GM12864 (cell line): Measurements from ENCODE around the gene DNTTIP2.

Experiments
- DNase-seq: peaks from one replicate; pipeline ENCODE4 v3.0.0-alpha.2; 2011; ENCODE audit warnings: low read depth
- H3K4me3 ChIP-seq: 2 replicates; pipeline ENCODE4 v1.5.1; 2011; ENCODE audit warnings: mild to moderate bottlenecking, low read depth, low read length, control low read depth
- CTCF ChIP-seq: IDR thresholded peaks from 2 replicates; pipeline ENCODE4 v1.5.1; 2011; ENCODE audit warnings: low read depth, mild to moderate bottlenecking, moderate library complexity, low read length, control low read depth, inconsistent platforms; ENCODE audit errors: missing control alignments

The DNTTIP2 gene

GRCh38 chr1:93847811-93848288, 31.2 kb downstream of the DNTTIP2 start:
- DNase-seq: no peak
- no peak for TF ChIP-seq CTCF
- peak overlapping the region; percentile 75 for H3K4me3 ChIP-seq

GRCh38 chr1:93846992-93847810, 31.8 kb downstream of the DNTTIP2 start:
- H3K4me3 ChIP-seq: peak overlapping the region; percentile 86
- peak; percentile 75 for DNase-seq
- TF ChIP-seq CTCF: no peak

DNA sequence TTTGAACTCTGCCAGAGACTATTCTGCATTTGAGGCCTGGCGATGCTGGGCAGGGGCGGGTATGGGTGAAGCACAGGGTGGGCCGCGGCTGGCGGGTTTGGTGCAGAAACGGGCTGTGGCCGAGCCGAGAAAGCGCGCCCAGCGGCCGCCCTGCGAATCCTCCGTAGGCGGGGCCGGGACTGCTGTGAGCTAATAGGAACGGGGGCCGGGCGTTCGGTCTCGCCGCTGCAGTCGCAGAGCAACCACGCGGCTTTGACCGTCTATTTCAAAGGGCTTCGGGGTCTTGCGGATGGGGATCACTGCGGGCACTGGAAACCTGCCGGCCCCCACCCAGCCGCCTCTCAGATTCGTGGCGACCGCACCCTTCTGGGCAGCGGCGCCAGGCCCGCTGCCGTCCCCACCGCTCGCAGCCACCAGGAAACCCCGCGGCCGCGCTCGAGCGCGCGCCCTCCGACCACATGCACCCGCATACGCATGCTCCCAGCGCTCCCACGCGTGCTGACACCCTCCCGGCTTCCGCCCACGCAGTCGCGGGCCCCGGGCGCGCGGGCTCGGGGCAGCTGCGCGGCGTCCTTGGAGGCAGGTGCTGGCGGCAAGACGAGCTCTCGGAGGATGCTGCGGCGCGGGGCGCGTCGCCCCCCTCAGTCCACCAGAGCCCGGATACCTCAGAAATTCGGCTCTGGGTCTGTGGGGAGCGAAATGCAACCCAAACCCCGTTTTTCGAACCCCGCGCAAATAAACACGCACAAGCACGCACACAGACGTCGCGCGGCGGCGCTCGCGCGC, 32.6 kb downstream of the DNTTIP2 start:
- peak; percentile 34 for TF ChIP-seq CTCF
- DNase-seq: peak; percentile 42
- peak overlapping the region; percentile 86 for H3K4me3 ChIP-seq

DNA sequence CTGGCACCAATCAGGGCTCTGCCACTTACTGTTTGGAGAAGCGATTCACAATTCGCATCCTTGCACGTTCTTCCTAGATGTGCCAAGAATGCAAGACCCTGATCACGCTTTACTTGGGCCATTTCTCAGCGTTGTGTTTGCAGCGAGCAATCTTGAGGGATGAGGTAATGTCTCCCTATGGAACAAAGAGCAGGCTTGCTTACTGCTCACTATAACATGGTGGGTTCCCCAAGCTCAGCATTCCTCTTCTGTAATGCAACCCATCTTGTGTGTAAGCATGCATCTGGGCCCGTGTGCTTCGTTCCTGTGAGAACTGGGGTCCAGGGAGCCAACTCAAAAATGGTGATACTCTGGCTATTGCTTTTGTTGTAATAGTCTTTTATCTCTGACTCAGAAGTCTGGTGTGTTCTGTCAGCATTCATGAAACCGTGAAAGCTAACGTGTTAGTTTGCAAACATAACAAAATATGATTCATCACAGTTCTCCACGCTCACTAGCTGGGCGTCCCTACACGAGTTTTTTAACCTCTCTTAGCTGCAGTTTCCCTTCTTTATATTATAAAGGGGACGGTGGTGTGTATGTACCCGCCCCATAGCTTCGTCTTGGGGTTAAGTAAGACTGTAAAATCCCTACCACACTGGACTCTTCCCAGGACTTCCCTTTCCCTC, 33.3 kb downstream of the DNTTIP2 start:
- no peak for DNase-seq
- no peak for TF ChIP-seq CTCF
- peak overlapping the region; percentile 86 for H3K4me3 ChIP-seq

GRCh38 chr1:93844262-93845045, 34.6 kb downstream of the DNTTIP2 start:
- H3K4me3 ChIP-seq: no peak overlapping the region
- peak; percentile 77 for TF ChIP-seq CTCF
- peak; percentile 39 for DNase-seq
